ENCODE measurements around the gene IAPP.
"Not testable (repeated sequence)": the region's sequence is repeated elsewhere in the genome, so short reads cannot be mapped to it uniquely, and the experiment has no call there.

IAPP gene

GRCh38 chr12:21381320-21381719 lies 8.6 kb downstream of the IAPP start:
- DNase-seq = not testable (repeated sequence)

- DNase-seq = no peak
Measured at GRCh38 chr12:21384261-21384660, 11.6 kb downstream of the IAPP start.

DNA sequence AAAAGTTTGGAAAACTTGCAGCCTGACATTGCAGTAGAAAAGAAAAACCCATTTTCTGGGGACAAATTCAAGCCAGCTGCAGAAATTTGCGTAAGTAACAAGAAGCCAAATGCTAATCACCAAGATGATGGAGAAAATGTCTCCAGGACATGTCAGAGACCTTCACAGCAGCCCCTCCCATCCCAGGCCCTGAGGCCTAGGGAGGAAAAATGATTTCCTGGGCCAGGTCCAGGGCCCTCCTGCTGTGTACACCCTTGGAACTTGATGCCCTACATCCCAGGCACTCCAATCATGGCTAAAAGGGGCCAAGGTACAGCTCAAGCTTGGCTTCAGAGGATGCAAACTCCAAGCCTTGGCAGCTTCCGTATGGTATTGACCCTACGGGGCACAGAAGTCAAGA lies 14.5 kb downstream of the IAPP start:
- DNase-seq = no peak

DNA sequence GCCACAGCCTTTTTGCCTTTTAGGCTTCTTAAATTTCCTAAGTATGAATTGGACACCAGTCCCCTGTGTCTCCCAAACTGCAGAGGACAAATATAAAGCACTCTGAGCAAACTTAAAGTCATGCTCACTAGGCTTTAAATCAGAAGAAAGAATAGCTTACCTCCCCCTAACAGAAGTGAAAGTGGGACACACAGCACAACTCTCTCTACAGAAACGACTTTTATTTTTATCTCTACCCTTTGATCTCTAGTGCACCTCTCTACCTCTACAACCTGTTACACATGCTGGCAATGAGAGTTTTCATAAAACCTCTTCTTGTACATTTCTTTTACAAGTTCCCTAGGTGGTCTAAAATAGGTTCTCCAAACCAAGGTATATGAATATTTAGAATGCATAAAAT lies 19.7 kb downstream of the IAPP start:
- no peak for DNase-seq

- not testable (repeated sequence) for DNase-seq
Measured at GRCh38 chr12:21394828-21395626, 22.3 kb downstream of the IAPP start.

DNA sequence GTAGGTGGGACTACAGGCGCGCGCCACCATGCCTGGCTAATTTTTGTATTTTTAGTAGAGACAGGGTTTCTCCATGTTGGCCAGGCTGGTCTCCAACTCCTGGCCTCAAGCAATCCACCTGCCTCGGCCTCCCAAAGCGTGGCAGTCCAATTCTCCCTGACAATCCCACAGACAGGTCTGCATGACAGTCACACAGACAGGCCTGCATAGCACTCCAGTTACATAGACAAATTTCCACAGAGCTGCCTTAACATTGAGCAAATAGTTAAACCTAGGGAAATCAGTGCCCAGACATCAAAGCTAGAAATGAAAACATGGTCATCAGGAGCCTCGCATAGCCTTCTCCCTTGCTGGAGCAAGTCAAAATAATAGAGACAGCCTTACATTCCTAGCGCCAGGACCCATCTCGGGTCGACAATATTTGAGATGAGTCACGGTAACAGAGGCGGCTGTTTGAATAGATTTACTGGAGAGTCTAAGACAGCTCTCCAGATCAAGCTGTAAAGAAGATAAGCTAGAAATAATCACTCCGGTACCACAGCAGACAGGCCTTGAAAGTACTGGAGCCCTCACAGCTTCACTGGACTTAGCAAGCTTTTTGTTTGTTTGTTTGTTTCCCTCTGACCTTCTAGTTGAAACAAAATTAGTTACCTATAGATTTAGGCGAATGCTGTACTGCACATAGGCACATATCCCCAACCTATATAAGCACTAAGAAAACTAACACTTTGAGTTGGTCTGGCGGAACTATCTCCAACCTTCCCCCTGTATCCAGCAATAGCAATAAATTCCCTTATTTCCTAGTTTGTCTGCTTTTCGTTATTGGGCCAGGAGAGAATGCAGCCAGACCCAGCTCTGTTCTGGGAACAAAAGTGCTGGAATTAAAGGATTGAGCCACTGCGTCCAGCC lies 40.9 kb downstream of the IAPP start:
- DNase-seq = no peak

DNA sequence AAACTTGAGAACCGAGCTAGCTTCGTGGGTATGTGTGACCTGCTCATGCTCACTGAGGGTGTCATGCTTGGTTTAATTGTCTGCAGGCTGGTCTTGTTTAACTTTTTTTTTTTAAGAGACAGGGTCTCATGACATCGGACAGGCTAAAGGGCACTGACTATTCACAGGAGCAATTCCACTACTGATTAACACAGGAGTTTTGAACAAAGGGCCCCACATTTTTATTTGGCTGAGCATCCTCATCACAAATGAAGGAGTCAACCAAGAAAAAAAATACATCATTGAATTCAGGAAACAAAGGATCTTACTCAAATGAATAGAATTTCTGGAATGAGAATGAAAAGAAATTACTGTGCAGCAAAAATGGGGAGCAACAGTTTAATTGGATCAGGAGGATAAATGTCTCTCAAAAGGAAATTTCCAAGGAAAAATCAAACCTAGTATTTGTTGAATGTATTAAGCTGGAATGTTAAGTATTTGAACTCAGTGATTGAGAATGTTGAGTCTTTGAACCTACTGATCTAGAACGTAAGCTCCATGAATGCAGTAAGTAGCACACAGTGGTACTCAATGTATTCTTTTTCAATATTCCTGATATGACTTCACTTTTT lies 43.9 kb downstream of the IAPP start:
- DNase-seq = no peak

DNA sequence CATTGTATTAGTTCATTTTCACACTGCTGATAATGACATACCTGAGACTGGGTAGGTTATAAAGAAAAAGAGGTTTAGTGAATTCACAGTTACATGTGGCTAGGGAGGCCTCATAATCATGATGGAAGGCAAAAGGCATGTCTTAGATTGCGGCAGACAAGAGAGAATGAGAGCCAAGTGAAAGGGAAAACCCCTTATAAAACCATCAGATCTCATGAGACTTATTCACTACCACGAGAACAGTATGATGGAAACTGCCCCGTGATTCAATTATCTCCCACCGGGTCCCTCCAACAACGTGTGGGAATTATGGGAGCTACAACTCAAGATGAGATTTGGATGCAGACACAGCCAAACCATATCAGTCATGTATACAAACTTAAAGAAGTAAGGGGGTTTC lies 45.7 kb downstream of the IAPP start:
- DNase-seq = not testable (repeated sequence)

DNA sequence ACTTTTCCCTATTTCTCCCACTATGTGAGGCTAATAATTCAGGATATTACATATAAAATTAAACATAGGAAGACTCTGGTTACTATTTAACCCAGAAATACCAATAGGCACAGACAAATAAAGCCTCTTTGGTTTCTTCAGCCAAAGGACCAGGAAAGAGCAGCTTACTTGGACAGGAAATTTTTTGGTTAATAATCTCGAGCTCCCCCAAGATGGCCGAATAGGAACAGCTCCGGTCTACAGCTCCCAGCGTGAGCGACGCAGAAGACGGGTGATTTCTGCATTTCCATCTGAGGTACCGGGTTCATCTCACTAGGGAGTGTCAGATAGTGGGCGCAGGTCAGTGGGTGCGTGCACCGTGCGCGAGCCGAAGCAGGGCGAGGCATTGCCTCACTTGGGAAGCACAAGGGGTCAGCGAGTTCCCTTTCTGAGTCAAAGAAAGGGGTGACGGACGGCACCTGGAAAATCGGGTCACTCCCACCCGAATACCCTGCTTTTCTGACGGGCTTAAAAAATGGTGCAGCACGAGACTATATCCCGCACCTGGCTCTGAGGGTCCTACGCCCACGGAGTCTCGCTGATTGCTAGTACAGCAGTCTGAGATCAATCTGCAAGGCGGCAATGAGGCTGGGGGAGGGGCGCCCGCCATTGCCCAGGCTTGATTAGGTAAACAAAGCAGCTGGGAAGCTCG lies 46.5 kb downstream of the IAPP start:
- DNase-seq = not testable (repeated sequence)

DNA sequence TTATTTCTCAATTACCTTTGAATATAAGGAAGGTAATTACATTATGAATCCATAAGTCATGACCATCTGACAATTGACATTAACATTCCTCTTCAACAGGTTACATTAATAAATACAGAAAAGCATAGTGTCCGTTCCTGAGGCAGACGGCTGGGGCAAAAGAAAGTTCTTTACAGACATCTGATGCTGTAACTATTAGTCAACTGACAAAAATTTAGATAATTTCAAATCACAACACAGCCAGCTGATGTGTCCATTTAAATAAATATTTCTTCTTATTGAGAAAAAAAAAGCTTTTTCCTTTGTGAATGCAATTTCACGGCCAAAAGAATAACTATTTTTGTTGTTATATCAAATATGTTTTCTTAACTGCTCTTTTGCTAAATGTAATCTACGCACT lies 55.5 kb downstream of the IAPP start:
- DNase-seq = no peak
